AG04449 (cell line): ENCODE measurements around the gene SLC4A1.

Source experiments
- CTCF ChIA-PET: fragments of 350-600 bp; formaldehyde crosslinking; extraction: SDS; loops from one replicate; lab custom pipeline; 2021; ENCODE audit warnings: antibody characterized with exemption; lab: Yijun Ruan, JAX
- POLR2A ChIA-PET: fragments of 400-600, 350-600 bp; formaldehyde crosslinking; extraction: SDS; loops from one replicate; lab custom pipeline; 2020; ENCODE audit warnings: antibody characterized with exemption, inconsistent platforms; lab: Yijun Ruan, JAX
- DNase-seq: peaks from one replicate; pipeline ENCODE4 v3.0.0-alpha.2; 2010; ENCODE audit warnings: low read depth, low spot score
- H3K4me3 ChIP-seq: 2 replicates; pipeline ENCODE4 v1.5.1; 2011; ENCODE audit warnings: low read depth, mild to moderate bottlenecking, control low read depth, low read length
- CTCF ChIP-seq: IDR thresholded peaks from one replicate; pipeline ENCODE4 v1.5.1; 2011; ENCODE audit warnings: mild to moderate bottlenecking, moderate library complexity, low read length, control low read depth, inconsistent platforms; ENCODE audit not compliant: insufficient read depth; ENCODE audit errors: missing control alignments

The SLC4A1 gene

GRCh38 chr17:44272321-44272951 is 4.5 kb upstream of the SLC4A1 start:
- no peak for TF ChIP-seq CTCF
- no peak overlapping the region for H3K4me3 ChIP-seq
- ChIA-PET CTCF (interaction anchor here (1.4 kb wide), 1 partner anchor 9 kb away, joined by 3 read pairs; no protein-coding TSS in a partner anchor), POLR2A (no interaction called here)
- DNase-seq = no peak

GRCh38 chr17:44269535-44270240 is 1.8 kb upstream of the SLC4A1 start:
- CTCF ChIA-PET = no interaction called here
- no peak overlapping the region for H3K4me3 ChIP-seq
- no peak for TF ChIP-seq CTCF
- no peak for DNase-seq
- POLR2A ChIA-PET = no interaction called here

- POLR2A ChIA-PET = interaction anchor here (0.6 kb wide), 1 partner anchor 58 kb away, joined by 4 read pairs; no protein-coding TSS in a partner anchor
Measured at GRCh38 chr17:44268709-44269534, 987 bp upstream of the SLC4A1 start.

GRCh38 chr17:44267165-44267455 is 825 bp downstream of the SLC4A1 start:
- ChIA-PET CTCF (no interaction called here), POLR2A (no interaction called here)
- no peak overlapping the region for H3K4me3 ChIP-seq
- no peak for TF ChIP-seq CTCF
- DNase-seq = no peak

More at GRCh38 chr17:44268709-44269534, 987 bp upstream of the SLC4A1 start:
- CTCF ChIA-PET = no interaction called here
- no peak for DNase-seq
- no peak for TF ChIP-seq CTCF
- H3K4me3 ChIP-seq = no peak overlapping the region

GRCh38 chr17:44266402-44267164 is 1.4 kb downstream of the SLC4A1 start:
- CTCF ChIA-PET = no interaction called here
- no peak for TF ChIP-seq CTCF
- POLR2A ChIA-PET = no interaction called here
- no peak for DNase-seq
- no peak overlapping the region for H3K4me3 ChIP-seq
